WTC11 (cell line): ENCODE measurements around the gene PTH1R. TPM values are rescaled to one million over a fixed set of nuclear protein-coding genes. Genes with fewer than 3 reads are reported as not detected.

Experiments used
- ATAC-seq: fragments of 200-7000 bp; cut with Tn5 transposase; 2 replicates; pipeline ENCODE4 v1.10.0; 2021; ENCODE audit warnings: mild to moderate bottlenecking, moderate library complexity
- CTCF ChIA-PET: fragments of 300-600 bp; sonication (Branson Sonifier 250); formaldehyde crosslinking; loops from one replicate; lab custom pipeline; 2021; ENCODE audit warnings: antibody characterized with exemption; lab: Charles Lee
- POLR2A ChIA-PET: fragments of 350-600 bp; sonication (Branson Sonifier 250); formaldehyde crosslinking; loops from one replicate; lab custom pipeline; 2021; ENCODE audit warnings: antibody characterized with exemption; lab: Charles Lee
- DNase-seq: peaks from one replicate; pipeline ENCODE4 v3.0.0; 2021; ENCODE audit warnings: low spot score
- H3K27ac Mint-ChIP-seq: 2 replicates; pipeline ENCODE4 v1.8.0; 2021; ENCODE audit warnings: mixed read lengths
- H3K27me3 Mint-ChIP-seq: 2 replicates; pipeline ENCODE4 v1.8.0; 2021; ENCODE audit warnings: low read depth, mild to moderate bottlenecking, moderate library complexity, mixed read lengths
- H3K36me3 Mint-ChIP-seq: 2 replicates; pipeline ENCODE4 v1.8.0; 2021; ENCODE audit warnings: mixed read lengths
- H3K4me1 Mint-ChIP-seq: 2 replicates; pipeline ENCODE4 v1.8.0; 2022; ENCODE audit warnings: mixed read lengths
- H3K4me3 Mint-ChIP-seq: 2 replicates; pipeline ENCODE4 v1.8.0; 2021; ENCODE audit warnings: mild to moderate bottlenecking, moderate library complexity, mixed read lengths
- H3K9me3 Mint-ChIP-seq: 2 replicates; pipeline ENCODE4 v1.8.0; 2021; ENCODE audit warnings: mixed read lengths
- E2F5 ChIP-seq: sonication (generic); formaldehyde crosslinking; IDR thresholded peaks from 2 replicates; pipeline ENCODE4 v1.8.1; 2022; ENCODE audit warnings: mild to moderate bottlenecking, moderate library complexity, missing genetic modification reagents
- EMX1 ChIP-seq: fragments of 250-450 bp; sonication (Bioruptor Pico); IDR thresholded peaks from 2 replicates; pipeline ENCODE4 v1.8.0; 2021; ENCODE audit warnings: mild to moderate bottlenecking
- GTF2I ChIP-seq: fragments of 250-450 bp; sonication (Bioruptor Pico); conservative IDR thresholded peaks from 2 replicates; pipeline ENCODE4 v1.4.0; 2021; ENCODE audit warnings: mild to moderate bottlenecking
- IRF2 ChIP-seq: sonication (generic); formaldehyde crosslinking; IDR thresholded peaks from 2 replicates; pipeline ENCODE4 v1.8.0; 2022; ENCODE audit warnings: low read depth, missing genetic modification reagents, borderline replicate concordance
- MXD4 ChIP-seq: fragments of 250-450 bp; sonication (Bioruptor Pico); IDR thresholded peaks from 2 replicates; pipeline ENCODE4 v1.8.0; 2021; ENCODE audit warnings: mild to moderate bottlenecking, moderate library complexity, borderline replicate concordance
- NR1H2 ChIP-seq: sonication (generic); formaldehyde crosslinking; IDR thresholded peaks from 2 replicates; pipeline ENCODE4 v1.9.0; 2021; ENCODE audit warnings: mild to moderate bottlenecking, moderate library complexity, missing genetic modification reagents
- NR3C1 ChIP-seq: sonication (generic); formaldehyde crosslinking; conservative IDR thresholded peaks from 2 replicates; pipeline ENCODE4 v1.8.1; 2023; ENCODE audit warnings: low read depth, mild to moderate bottlenecking, missing genetic modification reagents
- PRDM15 ChIP-seq: sonication (generic); formaldehyde crosslinking; IDR thresholded peaks from 2 replicates; pipeline ENCODE4 v1.8.0; 2022; ENCODE audit warnings: missing genetic modification reagents
- SMAD3 ChIP-seq: sonication (generic); formaldehyde crosslinking; IDR thresholded peaks from 2 replicates; pipeline ENCODE4 v1.8.0; 2022; ENCODE audit warnings: missing genetic modification reagents, mild to moderate bottlenecking, borderline replicate concordance
- TCF7 ChIP-seq: sonication (generic); formaldehyde crosslinking; IDR thresholded peaks from 2 replicates; pipeline ENCODE4 v1.8.0; 2022; ENCODE audit warnings: mild to moderate bottlenecking, low read depth, missing genetic modification reagents, moderate library complexity
- TEAD4 ChIP-seq: sonication (generic); formaldehyde crosslinking; IDR thresholded peaks from 2 replicates; pipeline ENCODE4 v1.8.0; 2022; ENCODE audit warnings: mild to moderate bottlenecking, missing genetic modification reagents
- ZNF396 ChIP-seq: fragments of 250-450 bp; sonication (Bioruptor Pico); IDR thresholded peaks from 2 replicates; pipeline ENCODE4 v1.8.0; 2021; ENCODE audit warnings: mild to moderate bottlenecking, moderate library complexity, borderline replicate concordance
- ZSCAN18 ChIP-seq: fragments of 250-450 bp; sonication (Bioruptor Pico); IDR thresholded peaks from 2 replicates; pipeline ENCODE4 v2.1.2; 2022; ENCODE audit warnings: mild to moderate bottlenecking, moderate library complexity
- total RNA-seq: library from RNA; stranded (reverse); gene quantifications from 3 replicates; pipeline ENCODE4 v1.2.3, GENCODE V29; 2021
- TF ChIP-seq, protein P1 (sequence below): fragments of 250-450 bp; sonication (Bioruptor Pico); conservative IDR thresholded peaks from 2 replicates; pipeline ENCODE4 v1.9.0; 2021; ENCODE audit warnings: mild to moderate bottlenecking
- TF ChIP-seq, protein P2 (sequence below): sonication (generic); formaldehyde crosslinking; IDR thresholded peaks from 2 replicates; pipeline ENCODE4 v1.8.1; 2023; ENCODE audit warnings: mild to moderate bottlenecking, missing genetic modification reagents, moderate library complexity
- TF ChIP-seq, protein P3 (sequence below): sonication (generic); formaldehyde crosslinking; IDR thresholded peaks from 2 replicates; pipeline ENCODE4 v1.8.0; 2023; ENCODE audit warnings: missing genetic modification reagents
- TF ChIP-seq, protein P4 (sequence below): sonication (generic); formaldehyde crosslinking; IDR thresholded peaks from 2 replicates; pipeline ENCODE4 v1.8.1; 2023; ENCODE audit warnings: mild to moderate bottlenecking, moderate library complexity, missing genetic modification reagents

The PTH1R gene
- total RNA-seq, 1 experiment from 2014 or later, result 12.0 TPM

DNA sequence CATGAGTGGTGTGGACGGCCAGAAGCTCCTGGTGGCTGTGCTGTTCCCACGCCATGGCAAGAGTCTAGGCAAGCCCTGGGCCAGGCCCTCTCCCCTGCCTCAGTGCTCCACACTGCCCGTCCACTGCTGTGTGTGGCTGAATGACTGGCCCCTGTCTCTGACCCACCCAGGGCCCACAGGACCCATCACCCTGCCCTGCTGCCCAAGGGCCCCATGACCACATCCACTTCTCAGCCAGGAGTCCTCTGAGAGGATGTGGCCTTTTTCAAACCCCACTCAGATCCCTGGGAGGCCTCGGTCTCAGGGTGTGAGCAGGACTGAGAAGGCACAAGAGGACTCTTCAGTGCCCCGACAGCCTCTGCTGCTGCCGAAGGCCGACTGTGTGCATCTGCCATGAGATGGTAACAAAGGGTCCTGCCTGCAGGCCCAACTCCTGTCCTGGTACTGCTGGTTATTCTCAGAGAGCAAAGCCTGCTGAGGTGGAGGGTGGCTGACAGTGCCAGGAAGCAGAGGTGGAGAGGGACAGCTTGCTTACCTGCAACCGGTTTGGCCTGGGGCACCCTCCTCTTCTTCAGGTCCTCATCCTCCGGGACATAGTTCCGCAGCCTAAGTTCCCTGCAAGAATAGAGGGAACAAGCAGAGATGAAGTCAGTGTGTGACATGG is 47.5 kb downstream of the PTH1R start:
- POLR2A ChIA-PET, result no interaction called here
- ATAC-seq (no peak), DNase-seq (no peak)
- no peak for TF ChIP-seq TCF7 (CRISPR knock-in tag)
- TF ChIP-seq, all 79 proteins: peak for 0
- H3K27ac Mint-ChIP-seq, result no peak overlapping the region
- H3K4me1 Mint-ChIP-seq, result no peaks in the 10 kb centered on the region
- H3K36me3 Mint-ChIP-seq, result peaks cover 42% of the 10 kb centered on the region
- CTCF ChIA-PET, result interaction anchor here (1.3 to 1.5 kb wide), 2 partner anchors 10 to 207 kb away, joined by 3 to 4 read pairs; partner anchors contain the start of gene PRSS50
- H3K27me3 Mint-ChIP-seq, result no peaks in the 10 kb centered on the region
- no peaks in the 10 kb centered on the region for H3K9me3 Mint-ChIP-seq
- no peak overlapping the region for H3K4me3 Mint-ChIP-seq

GRCh38 chr3:46925585-46925934 is 48.0 kb downstream of the PTH1R start:
- Mint-ChIP-seq H3K4me3 (no peak overlapping the region), H3K36me3 (peaks cover 38% of the 10 kb centered on the region), H3K4me1 (no peaks in the 10 kb centered on the region), H3K27ac (no peak overlapping the region), H3K27me3 (no peaks in the 10 kb centered on the region), H3K9me3 (no peaks in the 10 kb centered on the region)
- DNase-seq (no peak), ATAC-seq (no peak)
- ChIA-PET CTCF (interaction anchor here (1.3 kb wide), 1 partner anchor 10 kb away, joined by 3 read pairs; no protein-coding TSS in a partner anchor), POLR2A (no interaction called here)
- TF ChIP-seq, protein P1, sequence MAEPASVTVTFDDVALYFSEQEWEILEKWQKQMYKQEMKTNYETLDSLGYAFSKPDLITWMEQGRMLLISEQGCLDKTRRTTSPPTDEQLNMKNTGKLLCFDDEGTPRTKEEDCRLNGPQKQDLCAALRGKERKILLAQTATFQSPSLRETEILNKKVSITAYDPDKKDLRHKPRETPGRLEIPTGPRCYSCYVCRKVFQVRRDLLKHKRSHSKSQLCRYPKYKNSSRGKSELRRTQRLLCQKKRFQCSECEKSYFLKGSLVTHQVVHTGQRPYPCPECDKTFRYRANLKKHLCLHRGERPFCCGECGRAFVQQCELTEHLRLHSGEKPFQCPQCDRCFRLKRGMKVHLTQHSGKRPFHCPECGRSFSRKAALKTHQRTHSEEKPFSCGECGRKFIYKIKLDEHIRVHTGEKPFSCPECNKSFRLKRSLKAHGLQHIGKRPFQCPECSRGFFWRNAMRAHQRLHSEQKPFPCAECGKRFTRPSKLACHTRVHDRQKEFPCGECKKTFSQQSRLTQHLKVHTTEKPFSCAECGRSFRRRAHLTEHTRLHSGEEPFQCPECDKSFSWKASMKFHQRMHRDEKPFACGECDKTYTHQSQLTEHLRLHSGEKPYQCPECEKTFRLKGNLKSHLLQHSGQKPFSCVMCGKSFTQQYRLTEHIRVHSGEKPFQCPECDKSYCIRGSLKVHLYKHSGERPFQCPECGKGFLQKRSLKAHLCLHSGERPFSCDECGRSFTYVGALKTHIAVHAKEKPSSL (CRISPR knock-in tag), result no peak
- TF ChIP-seq GTF2I (CRISPR knock-in tag) (no peak), MXD4 (CRISPR knock-in tag) (no peak), NR1H2 (CRISPR knock-in tag) (no peak), ZNF396 (CRISPR knock-in tag) (no peak), ZSCAN18 (CRISPR knock-in tag) (no peak), TEAD4 (no peak), SMAD3 (CRISPR knock-in tag) (no peak), IRF2 (CRISPR knock-in tag) (no peak), EMX1 (CRISPR knock-in tag) (no peak), NR3C1 (CRISPR knock-in tag) (no peak), PRDM15 (CRISPR knock-in tag) (no peak), E2F5 (CRISPR knock-in tag) (no peak)
- TF ChIP-seq, protein P2, sequence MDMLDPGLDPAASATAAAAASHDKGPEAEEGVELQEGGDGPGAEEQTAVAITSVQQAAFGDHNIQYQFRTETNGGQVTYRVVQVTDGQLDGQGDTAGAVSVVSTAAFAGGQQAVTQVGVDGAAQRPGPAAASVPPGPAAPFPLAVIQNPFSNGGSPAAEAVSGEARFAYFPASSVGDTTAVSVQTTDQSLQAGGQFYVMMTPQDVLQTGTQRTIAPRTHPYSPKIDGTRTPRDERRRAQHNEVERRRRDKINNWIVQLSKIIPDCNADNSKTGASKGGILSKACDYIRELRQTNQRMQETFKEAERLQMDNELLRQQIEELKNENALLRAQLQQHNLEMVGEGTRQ (CRISPR knock-in tag), result no peak
- TF ChIP-seq, protein P3, sequence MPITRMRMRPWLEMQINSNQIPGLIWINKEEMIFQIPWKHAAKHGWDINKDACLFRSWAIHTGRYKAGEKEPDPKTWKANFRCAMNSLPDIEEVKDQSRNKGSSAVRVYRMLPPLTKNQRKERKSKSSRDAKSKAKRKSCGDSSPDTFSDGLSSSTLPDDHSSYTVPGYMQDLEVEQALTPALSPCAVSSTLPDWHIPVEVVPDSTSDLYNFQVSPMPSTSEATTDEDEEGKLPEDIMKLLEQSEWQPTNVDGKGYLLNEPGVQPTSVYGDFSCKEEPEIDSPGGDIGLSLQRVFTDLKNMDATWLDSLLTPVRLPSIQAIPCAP (CRISPR knock-in tag), result no peak
- TF ChIP-seq, protein P4, sequence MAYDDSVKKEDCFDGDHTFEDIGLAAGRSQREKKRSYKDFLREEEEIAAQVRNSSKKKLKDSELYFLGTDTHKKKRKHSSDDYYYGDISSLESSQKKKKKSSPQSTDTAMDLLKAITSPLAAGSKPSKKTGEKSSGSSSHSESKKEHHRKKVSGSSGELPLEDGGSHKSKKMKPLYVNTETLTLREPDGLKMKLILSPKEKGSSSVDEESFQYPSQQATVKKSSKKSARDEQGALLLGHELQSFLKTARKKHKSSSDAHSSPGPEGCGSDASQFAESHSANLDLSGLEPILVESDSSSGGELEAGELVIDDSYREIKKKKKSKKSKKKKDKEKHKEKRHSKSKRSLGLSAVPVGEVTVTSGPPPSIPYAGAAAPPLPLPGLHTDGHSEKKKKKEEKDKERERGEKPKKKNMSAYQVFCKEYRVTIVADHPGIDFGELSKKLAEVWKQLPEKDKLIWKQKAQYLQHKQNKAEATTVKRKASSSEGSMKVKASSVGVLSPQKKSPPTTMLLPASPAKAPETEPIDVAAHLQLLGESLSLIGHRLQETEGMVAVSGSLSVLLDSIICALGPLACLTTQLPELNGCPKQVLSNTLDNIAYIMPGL (CRISPR knock-in tag), result no peak
